ENCODE data around the gene ATXN1. TPM values are rescaled to one million over a fixed set of nuclear protein-coding genes. Genes with fewer than 3 reads are reported as not detected.
"Not testable (repeated sequence)": the region's sequence is repeated elsewhere in the genome, so short reads cannot be mapped to it uniquely, and the experiment has no call there.

Gene ATXN1
- total RNA-seq, 1 experiment from 2014 or later, result 16.5 TPM

DNA sequence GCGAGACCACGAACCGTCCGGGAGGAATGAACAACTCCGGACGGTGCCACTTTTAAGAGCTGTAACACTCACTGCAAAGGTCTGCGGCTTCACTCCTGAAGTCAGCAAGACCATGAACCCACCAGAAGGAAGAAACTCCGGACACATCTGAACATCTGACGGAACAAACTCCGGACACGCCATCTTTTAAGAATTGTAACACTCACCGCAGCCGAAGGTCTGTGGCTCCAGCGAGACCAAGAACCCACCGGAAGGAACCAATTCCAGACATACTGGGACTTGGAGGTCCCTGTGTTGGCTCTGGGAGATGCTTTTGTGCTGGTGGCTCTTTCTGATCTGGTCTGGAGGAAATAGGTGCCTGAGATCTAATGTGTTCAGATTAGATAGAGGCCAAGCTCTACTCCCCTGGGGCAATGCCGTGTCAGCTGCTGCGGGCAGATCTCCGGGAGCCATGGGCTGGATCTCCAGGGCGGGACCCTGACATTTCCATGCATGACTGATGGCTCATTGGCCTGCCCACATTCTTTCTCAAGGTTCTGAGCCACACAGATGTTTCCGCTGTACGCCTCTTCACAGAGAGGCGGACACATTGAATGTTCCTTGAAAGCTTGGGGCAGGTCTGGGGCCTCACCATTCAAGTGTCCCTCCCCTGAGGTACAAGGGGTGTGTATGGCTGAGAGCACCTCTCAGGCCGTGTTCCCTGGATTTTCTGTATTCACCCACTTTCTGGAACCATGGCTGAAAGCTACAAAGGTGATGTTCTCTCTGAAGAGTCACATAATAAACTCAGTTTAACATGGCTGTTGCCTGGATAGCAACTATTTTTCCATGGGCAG lies 493.6 kb downstream of the ATXN1 start:
- Mint-ChIP-seq H3K4me3 (ENCODE audit: unreplicated experiment) (no peak overlapping the region), H3K36me3 (ENCODE audit: insufficient read depth, unreplicated experiment) (no peaks in the 10 kb centered on the region), H3K27me3 (ENCODE audit: insufficient read depth, unreplicated experiment) (no peaks in the 10 kb centered on the region), H3K27ac (ENCODE audit: low read depth, unreplicated experiment) (no peak overlapping the region), H3K4me1 (ENCODE audit: insufficient read depth, unreplicated experiment) (no peaks in the 10 kb centered on the region), H3K9me3 (ENCODE audit: unreplicated experiment) (no peaks in the 10 kb centered on the region)
- TF ChIP-seq, protein P1, sequence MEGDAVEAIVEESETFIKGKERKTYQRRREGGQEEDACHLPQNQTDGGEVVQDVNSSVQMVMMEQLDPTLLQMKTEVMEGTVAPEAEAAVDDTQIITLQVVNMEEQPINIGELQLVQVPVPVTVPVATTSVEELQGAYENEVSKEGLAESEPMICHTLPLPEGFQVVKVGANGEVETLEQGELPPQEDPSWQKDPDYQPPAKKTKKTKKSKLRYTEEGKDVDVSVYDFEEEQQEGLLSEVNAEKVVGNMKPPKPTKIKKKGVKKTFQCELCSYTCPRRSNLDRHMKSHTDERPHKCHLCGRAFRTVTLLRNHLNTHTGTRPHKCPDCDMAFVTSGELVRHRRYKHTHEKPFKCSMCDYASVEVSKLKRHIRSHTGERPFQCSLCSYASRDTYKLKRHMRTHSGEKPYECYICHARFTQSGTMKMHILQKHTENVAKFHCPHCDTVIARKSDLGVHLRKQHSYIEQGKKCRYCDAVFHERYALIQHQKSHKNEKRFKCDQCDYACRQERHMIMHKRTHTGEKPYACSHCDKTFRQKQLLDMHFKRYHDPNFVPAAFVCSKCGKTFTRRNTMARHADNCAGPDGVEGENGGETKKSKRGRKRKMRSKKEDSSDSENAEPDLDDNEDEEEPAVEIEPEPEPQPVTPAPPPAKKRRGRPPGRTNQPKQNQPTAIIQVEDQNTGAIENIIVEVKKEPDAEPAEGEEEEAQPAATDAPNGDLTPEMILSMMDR (IDR thresholded peaks at IDR 0.05; ENCODE audit: unreplicated experiment), result no peak
- BruUV-seq (replicated peaks), result no TSS peak
- ChIA-PET CTCF (interaction anchor here (0.5 to 2.5 kb wide), 4 partner anchors 10 to 355 kb away, joined by 3 to 11 read pairs (median 3); no protein-coding TSS in a partner anchor), POLR2A (interaction anchor here (0.7 kb wide), 1 partner anchor 913 kb away, joined by 3 read pairs; no protein-coding TSS in a partner anchor)
- no peak for DNase-seq (ENCODE audit: unreplicated experiment)
- intact Hi-C loops (cut with micrococcal nuclease), result no loop called here

DNA sequence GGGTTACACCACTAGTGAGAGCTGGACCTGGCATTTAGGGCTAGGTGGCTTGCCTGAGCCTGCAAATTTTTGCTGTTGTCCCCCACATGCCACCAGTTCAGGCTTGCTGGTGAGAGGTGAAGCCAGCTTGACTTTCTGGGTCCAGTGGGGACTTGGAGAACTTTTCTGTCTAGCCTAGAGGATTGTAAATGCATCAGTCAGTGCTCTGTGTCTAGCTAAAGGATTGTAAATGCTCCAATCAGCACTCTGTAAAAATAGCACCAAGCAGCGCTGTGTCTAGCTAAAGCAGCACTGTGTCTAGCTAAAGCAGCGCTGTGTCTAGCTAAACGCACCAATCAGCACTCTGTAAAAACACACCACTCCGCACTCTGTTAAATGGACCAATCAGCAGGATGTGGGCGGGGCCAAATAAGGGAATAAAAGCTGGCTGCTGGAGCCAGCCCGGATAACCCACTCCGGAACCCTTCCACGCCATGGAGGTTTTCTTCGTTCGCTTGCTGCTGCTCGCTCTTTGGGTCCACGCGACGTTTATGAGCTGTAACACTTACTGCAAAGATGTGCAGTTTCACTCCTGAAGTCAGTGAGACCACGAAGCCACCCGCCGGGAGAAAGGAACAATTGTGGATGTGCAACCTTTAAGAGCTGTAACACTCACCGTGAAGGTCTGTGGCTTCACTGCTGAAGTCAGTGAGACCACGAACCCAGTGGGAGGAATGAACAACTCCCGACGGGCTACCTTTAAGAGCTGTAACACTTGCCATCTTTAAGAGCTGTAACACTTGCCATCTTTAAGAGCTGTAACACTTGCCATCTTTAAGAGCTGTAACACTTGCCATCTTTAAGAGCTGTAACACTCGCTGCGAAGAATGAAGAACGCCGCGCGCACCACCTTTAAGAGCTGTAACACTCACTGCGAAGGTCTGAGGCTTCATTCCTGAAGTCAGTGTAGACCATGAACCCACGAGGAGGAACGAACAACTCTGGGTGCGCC lies 495.6 kb downstream of the ATXN1 start:
- Mint-ChIP-seq H3K27me3 (ENCODE audit: insufficient read depth, unreplicated experiment) (no peaks in the 10 kb centered on the region), H3K4me1 (ENCODE audit: insufficient read depth, unreplicated experiment) (no peaks in the 10 kb centered on the region), H3K4me3 (ENCODE audit: unreplicated experiment) (no peak overlapping the region), H3K36me3 (ENCODE audit: insufficient read depth, unreplicated experiment) (no peaks in the 10 kb centered on the region), H3K27ac (ENCODE audit: low read depth, unreplicated experiment) (no peak overlapping the region), H3K9me3 (ENCODE audit: unreplicated experiment) (no peaks in the 10 kb centered on the region)
- TF ChIP-seq, protein P1 (IDR thresholded peaks at IDR 0.05; ENCODE audit: unreplicated experiment), result no peak
- ChIA-PET POLR2A (interaction anchor here (0.7 kb wide), 1 partner anchor 59 kb away, joined by 3 read pairs; no protein-coding TSS in a partner anchor), CTCF (interaction anchor here (2.5 kb wide), 1 partner anchor 12 kb away, joined by 11 read pairs; no protein-coding TSS in a partner anchor)
- BruUV-seq (replicated peaks), result no TSS peak
- intact Hi-C loops (cut with micrococcal nuclease), result no loop called here
- DNase-seq (ENCODE audit: unreplicated experiment), result no peak

DNA sequence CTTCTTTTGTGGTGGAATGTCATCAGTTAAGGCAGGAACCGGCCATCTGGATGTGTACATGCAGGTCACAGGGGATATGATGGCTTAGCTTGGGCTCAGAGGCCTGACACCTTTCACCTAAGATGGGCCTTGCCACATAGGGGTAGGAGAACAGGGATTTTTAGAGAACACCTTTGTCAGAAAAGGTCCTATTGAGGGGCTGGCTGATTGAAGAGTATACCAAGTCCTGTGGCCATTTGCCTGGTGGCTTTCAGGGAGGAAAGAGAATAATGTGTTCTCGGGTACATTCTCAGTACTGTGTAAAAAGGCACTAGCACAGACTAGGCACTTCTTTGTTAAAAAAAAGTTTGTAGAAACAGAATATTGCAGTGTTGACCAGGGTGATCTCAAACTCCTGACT lies 496.5 kb downstream of the ATXN1 start:
- no TSS peak for BruUV-seq (replicated peaks)
- intact Hi-C loops (cut with micrococcal nuclease), result no loop called here
- Mint-ChIP-seq H3K27ac (ENCODE audit: low read depth, unreplicated experiment) (no peak overlapping the region), H3K4me3 (ENCODE audit: unreplicated experiment) (no peak overlapping the region), H3K36me3 (ENCODE audit: insufficient read depth, unreplicated experiment) (no peaks in the 10 kb centered on the region), H3K9me3 (ENCODE audit: unreplicated experiment) (no peaks in the 10 kb centered on the region), H3K4me1 (ENCODE audit: insufficient read depth, unreplicated experiment) (no peaks in the 10 kb centered on the region), H3K27me3 (ENCODE audit: insufficient read depth, unreplicated experiment) (no peaks in the 10 kb centered on the region)
- DNase-seq (ENCODE audit: unreplicated experiment), result no peak
- TF ChIP-seq, protein P1 (IDR thresholded peaks at IDR 0.05; ENCODE audit: unreplicated experiment), result no peak
- ChIA-PET CTCF (no interaction called here), POLR2A (interaction anchor here (0.7 kb wide), 1 partner anchor 60 kb away, joined by 3 read pairs; no protein-coding TSS in a partner anchor)

DNA sequence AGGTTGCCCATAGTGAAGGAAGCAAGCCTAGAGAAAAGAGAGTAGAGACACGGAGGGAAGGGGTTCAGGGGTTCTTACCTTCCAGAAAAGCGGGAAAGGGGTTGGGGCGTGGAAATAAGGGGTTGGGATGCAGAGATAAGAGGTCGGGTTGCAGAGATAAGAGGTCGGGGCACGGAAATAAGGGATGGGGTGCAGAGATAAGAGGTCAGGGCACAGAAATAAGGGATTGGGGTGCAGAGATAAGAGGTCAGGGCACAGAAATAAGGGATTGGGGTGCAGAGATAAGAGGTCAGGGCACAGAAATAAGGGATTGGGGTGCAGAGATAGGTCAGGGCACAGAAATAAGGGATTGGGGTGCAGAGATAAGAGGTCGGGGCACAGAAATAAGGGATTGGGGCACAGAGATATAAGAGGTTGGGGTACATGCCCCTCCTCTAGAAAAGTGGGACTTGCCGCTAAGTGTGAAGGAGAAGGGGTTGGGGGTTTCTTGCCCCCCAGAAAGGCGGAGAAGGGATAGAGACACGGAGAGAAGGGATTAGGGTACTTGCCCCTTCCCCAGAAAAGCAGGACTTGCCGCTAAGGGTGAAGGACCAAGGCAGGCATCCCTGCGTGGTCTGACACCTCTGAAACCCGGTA lies 497.7 kb downstream of the ATXN1 start:
- BruUV-seq (replicated peaks); H3K9me3 Mint-ChIP-seq (ENCODE audit: unreplicated experiment); H3K27ac Mint-ChIP-seq (ENCODE audit: low read depth, unreplicated experiment); DNase-seq (ENCODE audit: unreplicated experiment); H3K27me3 Mint-ChIP-seq (ENCODE audit: insufficient read depth, unreplicated experiment); CTCF ChIA-PET; H3K4me3 Mint-ChIP-seq (ENCODE audit: unreplicated experiment); H3K36me3 Mint-ChIP-seq (ENCODE audit: insufficient read depth, unreplicated experiment); H3K4me1 Mint-ChIP-seq (ENCODE audit: insufficient read depth, unreplicated experiment); intact Hi-C loops (cut with micrococcal nuclease); POLR2A ChIA-PET: not testable (repeated sequence)

DNA sequence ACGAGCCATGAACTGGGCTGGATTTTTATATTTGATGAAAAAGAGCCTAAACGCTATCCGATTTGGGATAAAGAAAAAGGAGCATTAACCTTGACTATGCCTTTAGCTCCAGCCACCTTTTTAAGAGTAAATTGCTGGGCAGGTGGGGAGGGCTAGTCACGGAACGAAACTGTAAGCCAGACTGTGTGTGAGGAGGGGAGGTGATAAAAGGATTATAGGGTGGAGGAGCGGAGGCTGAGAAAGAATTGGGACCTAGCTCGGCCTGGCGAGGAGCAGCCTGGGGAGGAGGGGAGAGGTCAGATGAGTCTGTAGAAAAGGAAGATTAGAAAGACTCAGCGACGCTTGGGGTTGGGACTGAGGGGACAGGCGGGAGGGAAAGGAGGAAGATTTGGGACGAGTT lies 498.5 kb downstream of the ATXN1 start:
- POLR2A ChIA-PET; H3K27me3 Mint-ChIP-seq (ENCODE audit: insufficient read depth, unreplicated experiment); H3K36me3 Mint-ChIP-seq (ENCODE audit: insufficient read depth, unreplicated experiment); BruUV-seq (replicated peaks); intact Hi-C loops (cut with micrococcal nuclease); H3K4me1 Mint-ChIP-seq (ENCODE audit: insufficient read depth, unreplicated experiment); H3K27ac Mint-ChIP-seq (ENCODE audit: low read depth, unreplicated experiment); H3K4me3 Mint-ChIP-seq (ENCODE audit: unreplicated experiment); DNase-seq (ENCODE audit: unreplicated experiment); H3K9me3 Mint-ChIP-seq (ENCODE audit: unreplicated experiment); CTCF ChIA-PET: not testable (repeated sequence)

DNA sequence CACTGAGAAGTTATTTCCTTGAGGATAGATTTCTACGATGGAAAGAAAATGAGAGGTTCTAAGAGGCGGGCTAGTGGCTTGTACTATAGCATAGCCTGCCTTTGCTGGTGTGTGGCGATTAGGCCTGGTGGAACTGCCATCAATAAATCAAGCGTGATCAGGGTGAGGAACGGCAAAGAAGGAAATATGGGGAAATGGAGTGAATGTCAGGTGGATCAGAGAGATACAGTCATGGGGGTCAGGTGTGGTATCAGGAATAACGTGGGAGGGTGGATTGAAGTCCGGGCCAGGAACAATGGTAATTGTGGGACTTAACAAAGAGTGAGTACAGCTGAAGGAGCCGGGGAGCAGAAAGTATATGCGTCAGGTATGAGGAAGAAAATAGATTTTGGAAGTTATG lies 500.7 kb downstream of the ATXN1 start:
- intact Hi-C loops (cut with micrococcal nuclease); H3K4me1 Mint-ChIP-seq (ENCODE audit: insufficient read depth, unreplicated experiment); DNase-seq (ENCODE audit: unreplicated experiment); H3K4me3 Mint-ChIP-seq (ENCODE audit: unreplicated experiment); H3K36me3 Mint-ChIP-seq (ENCODE audit: insufficient read depth, unreplicated experiment); H3K9me3 Mint-ChIP-seq (ENCODE audit: unreplicated experiment); POLR2A ChIA-PET; H3K27ac Mint-ChIP-seq (ENCODE audit: low read depth, unreplicated experiment); BruUV-seq (replicated peaks); H3K27me3 Mint-ChIP-seq (ENCODE audit: insufficient read depth, unreplicated experiment): not testable (repeated sequence)
- CTCF ChIA-PET, result interaction anchor here (0.6 kb wide), 1 partner anchor 1587 kb away, joined by 4 read pairs; no protein-coding TSS in a partner anchor
